GM12801 (cell line): Measurements from ENCODE around the gene UNC93B1.

ENCODE experiments used
- CTCF ChIP-seq: IDR thresholded peaks from one replicate; pipeline ENCODE4 v1.5.1; 2011; ENCODE audit warnings: control low read depth; ENCODE audit not compliant: insufficient read length; ENCODE audit errors: extremely low read depth

UNC93B1 gene

GRCh38 chr11:68016904-68017817, 13.3 kb upstream of the UNC93B1 start:
- no peak for TF ChIP-seq CTCF

GRCh38 chr11:68016161-68016903, 12.4 kb upstream of the UNC93B1 start:
- TF ChIP-seq CTCF = no peak

- no peak for TF ChIP-seq CTCF
Measured at GRCh38 chr11:68015467-68015866, 11.6 kb upstream of the UNC93B1 start.

GRCh38 chr11:68014947-68015447, 11.1 kb upstream of the UNC93B1 start:
- no peak for TF ChIP-seq CTCF

- no peak for TF ChIP-seq CTCF
Measured at GRCh38 chr11:68014157-68014946, 10.5 kb upstream of the UNC93B1 start.

- TF ChIP-seq CTCF = no peak
Measured at GRCh38 chr11:68013611-68014156, 9.8 kb upstream of the UNC93B1 start.
